HG02970 (cell line): ENCODE results near the gene CNTF.

Source experiments
- ATAC-seq: cut with Tn5 transposase; IDR thresholded peaks from one replicate; pipeline ENCODE4 v1.9.1; 2021; ENCODE audit warnings: mild to moderate bottlenecking, moderate library complexity, moderate number of reproducible peaks; ENCODE audit not compliant: unreplicated experiment, low FRiP score

CNTF gene

DNA sequence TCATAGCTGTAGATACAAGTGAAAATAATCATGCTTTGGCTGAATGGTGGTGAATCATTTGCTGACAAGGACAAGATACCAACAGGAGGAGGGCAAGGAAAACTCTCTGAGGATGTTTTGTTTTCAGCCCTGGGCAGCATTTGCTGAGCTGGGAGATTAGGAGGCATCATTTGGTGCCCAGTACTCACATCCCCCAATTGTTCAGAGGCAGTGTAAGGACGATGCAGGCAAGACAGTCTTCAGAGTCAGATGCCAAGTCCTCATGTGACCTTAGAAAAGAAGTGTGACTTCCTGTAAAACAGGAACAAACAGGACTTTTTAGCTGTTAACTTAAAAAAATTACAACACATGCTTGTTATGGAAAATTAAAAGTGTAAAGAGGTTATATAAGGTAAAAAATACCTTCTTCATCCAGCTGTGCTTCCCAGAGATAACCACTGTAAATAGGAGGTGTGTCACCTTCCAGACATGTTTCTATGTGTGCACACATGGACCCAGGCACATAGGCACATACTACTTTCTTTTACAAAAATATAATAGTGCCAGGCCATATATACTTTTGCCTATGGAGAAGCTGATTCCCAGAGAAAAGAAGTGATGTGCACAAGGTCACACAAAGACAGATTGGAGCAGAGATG lies 18.0 kb downstream of the CNTF start:
- ATAC-seq, result no peak

DNA sequence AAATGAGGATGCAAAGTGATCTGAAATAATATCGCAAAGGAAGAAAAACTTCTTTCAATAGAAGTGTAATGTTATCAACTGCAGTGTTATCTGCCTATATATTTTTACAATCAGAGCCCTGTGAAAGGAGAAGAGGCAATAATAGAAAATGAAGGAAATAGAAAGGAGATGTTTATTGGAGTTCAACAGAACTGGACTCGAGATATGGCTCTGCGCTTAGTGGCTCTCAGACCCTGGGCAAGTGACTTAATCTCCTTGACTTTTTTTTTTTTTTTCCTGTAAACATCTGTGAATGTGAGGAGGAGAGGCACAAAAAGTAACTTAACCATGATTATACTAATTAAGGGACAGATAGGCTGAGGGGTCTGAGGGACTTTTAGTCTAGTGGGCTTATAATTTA lies 18.9 kb downstream of the CNTF start:
- no peak for ATAC-seq

DNA sequence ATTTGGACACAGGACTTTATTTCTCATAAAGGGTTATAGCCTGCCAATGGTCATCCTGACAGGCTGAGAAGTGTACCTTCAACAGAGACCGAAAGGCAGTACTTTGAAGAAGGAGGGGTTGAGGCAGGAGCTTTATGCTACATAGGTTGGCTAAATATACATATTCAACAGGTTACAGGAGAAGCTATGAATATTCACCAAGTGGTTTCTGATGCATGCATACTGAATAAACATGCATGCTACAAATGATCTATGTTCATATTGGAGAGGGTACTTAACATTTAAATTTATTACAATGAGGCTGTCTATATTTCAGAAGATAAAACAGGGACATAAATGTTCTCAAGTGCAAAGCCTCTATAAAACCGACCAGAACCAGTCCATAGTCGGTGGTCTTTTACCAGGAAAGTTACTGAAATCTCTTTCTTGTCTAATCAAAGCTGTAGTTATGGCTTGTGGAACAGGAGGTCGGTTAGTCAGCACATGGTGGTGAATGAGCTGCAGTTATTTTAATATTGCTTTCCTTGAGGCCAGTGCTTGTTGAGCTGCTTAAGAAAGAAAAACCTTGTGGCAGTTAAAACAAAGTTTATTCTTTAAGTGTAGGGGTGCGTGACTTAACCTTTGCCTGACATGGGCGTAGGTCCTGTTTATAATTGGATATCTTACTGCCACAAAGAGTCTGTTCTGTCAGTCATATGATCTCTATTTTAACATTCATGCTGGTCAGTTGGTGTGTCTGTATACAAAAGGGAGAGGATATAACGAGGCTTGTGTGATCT lies 19.5 kb downstream of the CNTF start:
- no peak for ATAC-seq

DNA sequence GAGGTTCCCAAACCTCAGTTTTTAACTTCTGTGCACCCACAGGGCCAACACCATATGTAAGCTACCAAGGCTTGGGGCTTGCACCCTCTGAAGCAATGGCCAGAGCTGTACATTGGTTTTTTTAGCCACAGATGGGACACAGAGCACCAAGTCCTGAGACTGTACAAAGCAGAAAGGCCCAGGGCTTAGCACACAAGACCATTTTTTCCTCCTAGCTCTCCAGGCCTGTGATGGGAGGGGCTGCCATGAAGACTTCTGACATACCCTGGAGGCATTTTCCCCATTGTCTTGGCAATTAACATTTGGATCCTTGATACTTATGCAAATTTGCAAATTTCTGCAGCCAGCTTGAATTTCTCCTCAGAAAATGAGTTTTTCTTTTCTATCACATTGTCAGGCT lies 23.4 kb downstream of the CNTF start:
- ATAC-seq, result no peak

DNA sequence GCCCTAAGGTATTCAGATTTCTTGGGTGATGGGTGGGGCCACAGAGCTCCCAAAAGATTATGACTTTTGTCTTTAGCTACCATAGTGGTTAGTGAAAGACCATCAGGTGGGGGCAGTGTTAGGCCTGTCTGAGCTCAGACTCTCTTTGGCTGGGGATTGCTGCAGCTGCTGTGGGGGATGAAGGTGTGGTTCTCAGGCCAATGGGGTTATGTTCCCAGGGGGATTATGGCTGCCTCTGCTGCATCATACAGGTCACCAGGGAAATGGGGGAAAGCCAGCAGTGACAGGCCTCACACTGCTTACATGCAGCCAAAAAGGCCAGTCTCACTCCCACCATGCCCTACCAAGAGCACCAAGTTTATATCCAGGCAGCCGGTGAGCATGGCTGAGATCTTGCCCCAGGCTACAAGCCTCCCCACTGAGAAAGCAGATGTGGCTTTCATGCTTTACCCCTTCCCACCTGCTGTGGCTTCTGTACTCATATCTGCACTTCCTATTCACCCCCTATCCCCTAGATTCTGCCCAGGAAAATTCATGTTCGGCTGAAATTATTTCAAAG lies 24.8 kb downstream of the CNTF start:
- peak; percentile 70 for ATAC-seq

DNA sequence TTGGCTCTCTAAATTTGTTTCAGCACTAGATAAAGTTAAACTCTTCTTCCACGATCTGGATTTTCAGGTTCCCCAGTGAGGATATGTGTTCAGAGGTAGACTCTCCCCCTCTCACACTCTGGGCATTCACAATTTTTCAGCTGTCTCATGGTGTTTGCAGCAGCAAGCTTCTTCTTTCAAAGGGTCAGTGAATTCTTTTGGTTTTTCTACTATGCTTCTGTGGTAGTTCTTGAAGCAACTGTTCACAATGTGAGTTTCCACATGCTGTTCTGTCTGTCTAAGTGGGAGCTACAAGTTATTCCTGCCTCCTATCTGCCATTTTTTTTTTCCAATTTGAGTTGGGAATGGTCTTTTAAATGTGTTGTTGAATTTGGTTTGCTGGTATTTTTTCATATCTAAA lies 25.4 kb downstream of the CNTF start:
- ATAC-seq, result no peak

DNA sequence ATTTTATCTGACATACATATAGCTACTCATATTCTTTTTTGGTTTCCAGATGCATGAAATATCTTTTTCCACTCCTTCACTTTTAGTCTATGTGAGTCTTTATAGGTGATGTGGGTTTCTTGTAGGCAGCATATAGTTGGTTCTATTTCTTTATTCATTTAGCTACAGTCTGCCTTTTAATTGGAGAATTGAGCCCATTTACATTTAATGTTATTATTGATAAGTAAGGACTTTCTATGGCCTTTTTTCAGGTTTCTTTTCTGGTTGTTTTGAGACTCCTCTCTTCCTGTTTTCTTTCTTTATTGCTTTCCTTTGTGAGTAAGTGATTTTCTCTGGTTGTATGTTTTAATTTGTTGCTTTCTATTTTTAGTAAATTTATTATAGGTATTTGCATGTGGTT lies 27.2 kb downstream of the CNTF start:
- ATAC-seq, result no peak

DNA sequence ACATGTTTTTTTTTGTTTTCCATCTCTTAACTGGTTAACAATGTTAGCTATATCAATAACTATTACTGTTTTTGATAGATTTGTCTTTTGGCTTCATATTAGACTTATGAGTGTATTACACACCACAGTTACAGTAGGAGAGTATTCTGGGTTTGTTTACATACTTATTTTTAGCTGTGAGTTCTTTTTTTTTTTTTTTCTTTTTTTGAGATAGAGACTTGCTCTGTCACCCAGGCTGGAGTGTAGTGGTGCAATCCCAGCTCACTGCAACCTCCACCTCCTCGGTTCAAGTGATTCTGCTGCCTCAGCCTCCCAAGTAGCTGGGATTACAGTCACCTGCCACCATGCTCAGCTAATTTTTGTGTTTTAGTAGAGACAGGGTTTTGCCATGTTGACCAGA lies 28.0 kb downstream of the CNTF start:
- no peak for ATAC-seq

DNA sequence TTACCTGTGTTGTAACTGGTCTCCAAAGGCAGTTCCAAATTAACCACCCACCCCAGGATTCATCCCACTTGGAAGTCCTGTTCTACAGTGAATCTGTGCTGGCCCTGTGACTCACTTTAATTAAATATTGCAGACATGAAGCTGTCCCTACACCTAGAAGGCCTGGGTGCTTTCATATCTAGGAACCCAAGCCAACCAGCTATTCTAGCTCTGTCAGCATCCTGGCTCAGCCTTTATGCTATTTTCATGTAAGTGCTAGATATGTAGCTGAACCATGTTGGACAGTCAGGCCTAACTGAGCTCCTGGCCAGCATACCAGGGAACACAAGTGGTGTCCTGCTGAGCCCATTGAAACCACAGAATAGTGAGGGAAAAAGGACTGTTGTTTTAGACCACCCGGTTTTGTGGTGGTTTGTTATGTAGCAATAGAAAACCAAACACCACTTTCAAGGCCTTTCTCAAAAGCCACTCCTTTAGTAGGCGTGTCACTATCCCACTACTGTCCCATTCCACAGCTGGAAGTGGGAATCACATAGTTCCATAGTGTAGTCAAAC lies 30.3 kb downstream of the CNTF start:
- ATAC-seq, result no peak

DNA sequence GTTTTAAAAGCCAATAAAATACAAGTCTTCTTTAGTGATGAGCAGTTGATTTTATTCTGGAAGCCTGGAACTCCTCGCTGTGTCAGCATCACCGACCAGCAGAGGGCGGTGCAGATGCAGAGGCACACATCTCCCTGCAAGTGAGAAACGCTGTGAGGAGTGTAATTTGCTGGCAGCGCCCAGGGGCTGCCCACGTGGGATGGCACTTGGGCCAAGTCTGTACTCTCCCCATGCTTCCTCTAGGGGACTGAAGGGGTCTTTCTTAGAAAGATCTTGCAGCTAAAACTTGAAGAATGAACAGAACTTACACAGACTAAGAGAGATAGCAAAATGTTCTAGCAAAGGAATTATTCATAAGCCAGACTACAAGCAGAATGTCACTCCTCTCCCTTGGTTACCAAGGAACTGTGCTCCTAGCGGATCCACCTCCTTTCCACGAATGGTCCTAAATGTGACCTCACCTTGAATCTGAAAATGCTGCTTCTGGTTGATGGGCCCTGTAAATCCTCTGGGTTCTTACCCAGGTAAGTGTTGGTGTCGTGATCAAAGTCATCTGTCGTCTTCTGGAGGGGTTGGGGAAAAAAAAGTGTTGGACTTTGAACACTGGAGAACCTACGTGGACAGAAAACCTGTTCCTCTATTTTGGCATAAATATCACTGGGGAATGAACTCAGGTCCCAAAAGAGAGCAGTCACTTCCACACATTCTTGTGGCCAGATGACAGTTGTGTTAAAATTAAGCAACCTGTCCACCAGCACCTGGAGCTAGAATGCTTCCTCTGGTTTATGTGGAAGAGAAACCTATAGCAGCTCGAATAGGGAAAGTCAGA lies 31.8 kb downstream of the CNTF start:
- ATAC-seq, result peak; percentile 86

DNA sequence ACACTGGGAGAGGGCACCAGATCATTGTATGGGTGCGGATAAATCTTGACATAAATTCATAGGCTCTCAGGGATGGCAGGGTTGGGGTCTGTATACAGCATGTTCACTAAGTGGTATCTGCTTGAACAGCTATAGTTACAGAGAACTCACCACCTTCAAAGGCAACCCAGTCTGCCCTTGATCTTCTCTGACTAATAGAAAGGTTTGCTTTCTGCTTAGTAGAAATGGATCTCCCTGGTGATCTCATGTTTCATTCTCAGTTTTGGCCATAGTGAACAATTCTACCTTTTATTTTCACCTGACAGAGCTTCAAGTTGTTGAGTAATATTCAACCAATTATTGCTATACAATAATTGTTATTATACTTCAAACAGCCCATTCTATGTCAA lies 32.4 kb downstream of the CNTF start:
- no peak for ATAC-seq

DNA sequence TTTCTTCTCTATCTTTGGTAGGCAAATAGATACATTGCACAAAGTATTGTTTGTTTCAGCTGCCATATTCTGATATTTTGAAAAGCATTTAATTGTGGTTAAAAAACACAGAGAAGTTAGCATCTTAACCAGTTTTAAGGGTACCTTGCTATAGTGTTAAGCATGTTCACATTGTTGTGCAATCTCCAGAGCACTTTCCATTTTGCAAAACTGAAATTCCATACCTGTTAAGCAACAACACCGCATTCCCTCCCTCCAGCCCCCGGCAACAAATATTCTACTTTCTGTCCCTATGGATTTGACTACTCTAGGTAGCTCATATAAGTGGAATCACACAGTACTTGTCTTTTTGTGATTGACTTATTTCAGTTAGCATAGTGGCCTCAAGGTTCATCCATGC lies 33.9 kb downstream of the CNTF start:
- no peak for ATAC-seq

DNA sequence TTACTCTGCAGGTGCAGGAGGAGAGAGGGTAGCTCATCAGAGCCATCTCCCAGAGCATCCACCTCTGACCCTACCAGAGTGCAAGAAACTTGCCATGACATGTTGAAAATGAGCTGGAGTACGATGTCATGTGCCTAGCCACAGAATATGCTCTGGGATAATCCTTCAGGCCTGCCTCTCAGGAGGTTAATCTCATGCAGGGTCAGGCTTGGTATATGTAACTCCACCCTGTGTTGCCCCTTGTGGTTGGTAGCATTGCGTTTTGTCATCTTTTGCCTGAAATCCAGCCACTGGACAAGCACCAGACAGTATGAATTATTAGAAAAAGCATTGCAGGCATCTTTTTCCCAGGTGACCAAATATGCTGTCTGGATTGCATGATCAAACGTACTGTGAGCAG lies 36.2 kb downstream of the CNTF start:
- no peak for ATAC-seq

DNA sequence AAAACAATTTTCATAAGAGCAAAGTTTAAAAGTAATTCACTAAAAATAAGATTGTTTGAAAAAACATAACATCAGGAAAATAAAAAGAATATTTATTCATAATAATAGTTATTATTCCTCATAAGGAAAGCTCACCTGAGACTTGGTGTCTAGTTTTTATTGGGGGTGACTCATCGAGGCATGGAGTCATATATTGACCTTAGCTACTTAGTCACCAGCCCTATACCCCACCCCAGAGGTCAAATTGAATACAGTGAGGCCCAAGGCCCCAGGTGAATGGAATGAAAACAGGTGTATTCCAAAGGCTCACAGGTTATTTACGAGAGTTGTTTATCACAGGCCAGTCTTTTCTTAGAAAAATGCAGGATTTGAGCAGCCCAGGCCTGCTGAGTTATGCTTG lies 36.9 kb downstream of the CNTF start:
- ATAC-seq, result no peak

DNA sequence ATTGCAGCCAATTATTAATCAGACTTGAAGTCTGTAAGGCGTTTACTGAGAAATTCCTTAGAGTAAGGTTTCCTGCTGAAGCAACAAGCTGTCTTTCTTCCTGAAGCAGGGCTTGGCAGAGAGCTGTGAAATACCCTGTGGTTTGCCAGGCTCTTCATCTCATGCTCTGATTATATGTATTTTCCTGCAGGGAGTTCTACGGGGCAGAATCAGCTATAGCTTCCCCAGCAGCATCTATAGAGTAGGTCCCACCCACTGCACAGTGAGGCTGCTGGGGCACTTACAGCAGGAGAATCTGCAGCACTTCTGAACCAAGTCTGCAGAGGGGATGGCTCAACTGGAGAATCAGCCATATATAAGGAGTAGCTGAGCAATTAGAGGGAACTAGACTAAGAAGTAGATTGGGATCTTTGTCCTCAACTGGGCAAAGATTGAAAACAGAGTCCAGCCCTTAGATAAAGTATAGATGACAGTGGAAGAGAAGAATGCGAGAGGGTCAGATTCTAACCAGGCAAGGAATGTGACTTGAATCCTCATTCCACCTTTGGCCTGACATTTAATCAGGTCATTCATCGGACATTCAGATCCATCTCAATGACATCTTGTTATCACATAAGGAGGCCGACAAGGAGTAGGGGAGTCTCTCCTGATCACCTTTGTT lies 37.6 kb downstream of the CNTF start:
- ATAC-seq, result no peak

DNA sequence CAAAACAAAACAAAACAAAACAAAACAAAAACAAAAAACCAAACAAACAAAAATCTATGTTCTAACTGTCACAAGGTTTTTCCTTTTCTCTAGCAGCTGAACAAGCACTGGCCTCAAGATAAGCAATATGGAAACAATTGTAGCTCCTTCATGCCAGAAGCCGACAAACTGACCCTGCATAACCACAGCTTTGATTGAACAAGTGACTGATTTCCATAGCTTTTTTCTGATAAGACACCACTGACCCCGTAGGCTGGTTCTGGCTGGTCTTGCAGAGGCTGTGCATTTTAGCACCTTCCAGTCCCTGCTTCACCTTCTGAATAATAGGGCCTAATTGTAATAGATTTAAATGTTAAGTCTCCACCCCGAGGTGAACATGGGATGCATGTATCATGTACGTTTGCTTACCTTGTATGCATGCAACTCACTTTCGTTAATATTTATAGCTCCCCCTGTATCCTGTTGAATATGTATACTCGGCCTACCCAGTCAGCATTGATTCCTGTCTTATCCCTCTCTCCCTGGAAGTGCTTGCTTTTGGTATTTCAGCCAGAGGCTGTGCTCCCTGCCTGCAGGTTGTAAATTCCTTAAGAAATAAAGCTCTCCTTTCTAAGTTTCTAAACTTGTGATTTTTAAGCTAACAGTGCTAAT lies 49.6 kb downstream of the CNTF start:
- ATAC-seq, result no peak

DNA sequence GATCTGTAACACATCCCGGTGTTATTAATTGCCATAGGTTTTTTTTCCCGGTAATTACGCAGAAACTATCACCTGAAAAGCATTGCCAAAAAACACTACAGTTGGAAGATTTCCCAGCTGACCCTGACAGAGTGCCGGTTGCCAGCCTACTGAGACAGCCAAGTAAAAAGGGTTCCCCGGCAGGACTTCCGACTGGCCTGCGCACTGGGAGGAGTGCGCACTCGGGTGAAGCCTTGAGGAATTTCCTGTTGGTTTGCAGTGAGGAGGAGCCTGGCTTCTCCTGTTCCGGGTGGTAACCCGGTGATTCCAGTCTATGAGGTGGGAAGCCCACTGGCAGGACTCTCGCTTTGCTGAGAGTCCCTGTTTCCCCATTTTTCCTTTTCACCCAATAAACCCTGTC lies 52.1 kb downstream of the CNTF start:
- no peak for ATAC-seq
